ENCODE measurements around the gene TLE2. TPM values are rescaled to one million over a fixed set of nuclear protein-coding genes. Genes with fewer than 3 reads are reported as not detected.

The TLE2 gene
- total and polyA plus RNA-seq, 2 donors (not counting 3 experiments of a cell fraction or from before 2014, with no cell fraction given): 32.0 to 38.8 TPM

- Histone ChIP-seq H2AFZ (ENCODE audit: low read depth, low read length) (no peak overlapping the region), H3K9ac (replicated peaks; ENCODE audit: extremely low read depth, insufficient read depth, low read length) (no peak overlapping the region), H3K9me1 (replicated peaks; ENCODE audit: control insufficient read depth, extremely low read depth, insufficient read depth, low read length) (no peaks in the 10 kb centered on the region), H3K4me1 (ENCODE audit: control insufficient read depth, extremely low read depth, insufficient read depth, low read length) (no peaks in the 10 kb centered on the region), H3K27me3 (ENCODE audit: control insufficient read depth in 2 of 2, insufficient read depth in 2 of 2, low read length in 2 of 2) (no peaks in the 10 kb centered on the region), H4K20me1 (replicated peaks; ENCODE audit: control insufficient read depth, extremely low read depth, insufficient read depth, low read length) (no peaks in the 10 kb centered on the region), H3K79me2 (ENCODE audit: control insufficient read depth, insufficient read depth, low read length) (no peaks in the 10 kb centered on the region), H3K36me3 (ENCODE audit: control insufficient read depth in 2 of 2, extremely low read depth in 1 of 2, insufficient read depth in 2 of 2, low read length in 2 of 2) (peaks cover 0 to 32% of the 10 kb centered on the region in 2 experiments), H3K4me2 (ENCODE audit: insufficient read depth, low read length) (no peak overlapping the region), H3K27ac (ENCODE audit: insufficient read depth, low read depth, low read length) (no peak overlapping the region), H3K4me3 (replicated peaks in 1 of 3; ENCODE audit: insufficient read depth in 1 of 3, low read depth in 1 of 3, low read length in 3 of 3) (no peak overlapping the region), H3K9me3 (replicated peaks; ENCODE audit: control insufficient read depth, insufficient read depth, low read length) (no peaks in the 10 kb centered on the region)
- BruUV-seq (replicated peaks): no TSS peak
- dilution Hi-C loops (cut with MboI; ENCODE audit: extremely low pct_ligation_motif_present, low sequenced_read_pairs) (no loop called here), intact Hi-C loops (cut with micrococcal nuclease) (no loop called here)
- ChIA-PET POLR2A (no interaction called here), CTCF (interaction anchor here (1.2 to 2.9 kb wide), 2 partner anchors 9 to 51 kb away, joined by 4 to 10 read pairs; no protein-coding TSS in a partner anchor)
- DNase-seq (ENCODE audit: low read depth, low spot score): no peak
- TF ChIP-seq GATA2 (IDR thresholded peaks at IDR 0.05; ENCODE audit: insufficient read depth, insufficient read length, low read depth, low read length): no peak
- TF ChIP-seq POLR2AphosphoS5 (IDR thresholded peaks at IDR 0.05; ENCODE audit: insufficient read depth, low read depth, low read length): no peak
- TF ChIP-seq MYC (IDR thresholded peaks at IDR 0.05; ENCODE audit: low read depth, low read length): no peak
- no peak for TF ChIP-seq POLR2A (IDR thresholded peaks at IDR 0.05; ENCODE audit: low read depth, low read length)
- TF ChIP-seq EZH2 (IDR thresholded peaks at IDR 0.05; ENCODE audit: borderline replicate concordance, low read depth, low read length, severe bottlenecking): no peak
- no peak for TF ChIP-seq MAX (IDR thresholded peaks at IDR 0.05; ENCODE audit: insufficient read depth, insufficient read length)
- no peak for TF ChIP-seq FOS (IDR thresholded peaks at IDR 0.05; ENCODE audit: borderline replicate concordance, insufficient read depth, low read length)
- no peak for TF ChIP-seq CTCF (IDR thresholded peaks at IDR 0.05; ENCODE audit: extremely low read depth in 1 of 2, insufficient read depth in 1 of 2, low read depth in 1 of 2, low read length in 2 of 2)
- TF ChIP-seq JUN (IDR thresholded peaks at IDR 0.05; ENCODE audit: borderline replicate concordance, insufficient read depth, insufficient read length, low read depth): no peak
- FAIRE-seq: no peak
Observed at GRCh38 chr19:3014135-3014534, 14.9 kb downstream of the TLE2 start.

All from endothelial cell of umbilical vein (primary cell).